CD4-positive, alpha-beta T cell treated with Interleukin-6 for 4 hours (primary cell): ENCODE measurements around the gene SSPN.

Source experiments
- DNase-seq: peaks from one replicate; pipeline ENCODE4 v3.0.0-alpha.2; 2020; ENCODE audit warnings: mixed read lengths

Gene SSPN

DNA sequence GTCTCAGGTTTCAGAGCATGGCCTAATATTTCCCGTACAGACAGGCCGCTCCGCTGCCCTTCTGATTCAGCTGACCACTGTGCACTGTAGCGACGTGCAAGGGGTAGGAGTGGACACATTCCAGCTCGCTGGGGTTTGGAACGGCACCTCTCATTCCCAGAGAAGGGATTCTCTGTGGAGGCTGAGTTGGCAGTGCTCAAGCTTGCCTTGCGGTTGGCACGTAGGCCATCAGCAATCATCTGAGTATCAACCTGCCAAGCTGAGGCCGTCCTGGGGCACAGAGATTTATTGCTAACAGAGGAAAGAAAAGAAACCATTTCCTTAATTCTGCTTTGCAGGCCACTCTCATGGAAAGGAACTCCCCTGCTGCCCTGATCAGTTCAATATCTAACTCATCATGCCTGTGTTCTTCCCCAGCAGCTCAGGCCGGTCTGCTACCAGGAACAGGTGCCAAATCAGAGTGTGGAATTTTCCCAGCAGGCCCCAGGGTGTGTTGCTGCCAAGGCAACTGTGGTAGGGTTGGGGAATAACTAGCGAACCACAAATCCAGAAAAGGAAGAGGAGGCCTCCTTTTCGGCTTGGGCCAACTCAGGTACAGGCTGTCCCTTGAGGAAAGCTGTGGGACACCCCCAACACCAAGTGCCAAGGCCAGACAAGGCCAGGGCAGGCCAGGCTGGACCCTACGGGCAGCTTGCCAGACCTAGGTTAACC, 92.5 kb downstream of the SSPN start:
- DNase-seq: no peak

DNA sequence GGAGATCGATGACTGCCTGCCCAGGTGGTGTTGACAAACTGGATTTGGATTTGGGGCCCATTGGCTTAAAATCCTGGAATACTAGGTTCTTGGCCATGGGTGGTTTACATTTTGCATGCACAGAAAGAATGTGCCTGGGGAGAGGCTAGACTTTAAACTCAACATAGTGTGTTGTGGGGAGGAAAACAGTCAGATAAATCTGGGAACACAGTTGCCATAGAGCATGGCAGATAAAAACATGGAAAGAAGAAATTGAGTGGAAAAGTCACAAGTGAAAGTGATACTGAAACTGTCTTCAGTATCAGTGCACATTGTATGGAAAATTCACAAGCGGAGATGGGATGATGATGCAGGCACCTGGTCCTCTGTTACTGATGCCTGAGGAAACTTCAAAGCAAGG, 95.2 kb downstream of the SSPN start:
- no peak for DNase-seq

DNA sequence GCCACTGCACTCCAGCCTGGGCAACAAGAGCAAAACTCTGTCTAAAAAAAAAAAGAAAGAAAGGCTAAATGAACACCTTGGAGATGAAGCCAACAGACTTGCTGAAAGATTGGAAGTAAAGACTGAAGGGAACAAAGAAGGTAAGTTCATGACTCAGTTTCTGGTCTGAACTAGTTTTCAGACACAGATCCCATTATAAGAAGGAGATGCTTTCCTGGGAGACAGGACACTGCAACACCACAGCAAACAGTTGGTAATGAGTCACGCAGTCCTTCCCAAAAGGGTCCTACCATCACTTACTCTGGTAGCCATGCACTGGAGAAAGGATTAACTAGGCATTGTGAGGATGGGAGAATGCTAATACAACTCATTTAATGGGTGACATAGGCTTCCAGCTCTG, 97.2 kb downstream of the SSPN start:
- no peak for DNase-seq

DNA sequence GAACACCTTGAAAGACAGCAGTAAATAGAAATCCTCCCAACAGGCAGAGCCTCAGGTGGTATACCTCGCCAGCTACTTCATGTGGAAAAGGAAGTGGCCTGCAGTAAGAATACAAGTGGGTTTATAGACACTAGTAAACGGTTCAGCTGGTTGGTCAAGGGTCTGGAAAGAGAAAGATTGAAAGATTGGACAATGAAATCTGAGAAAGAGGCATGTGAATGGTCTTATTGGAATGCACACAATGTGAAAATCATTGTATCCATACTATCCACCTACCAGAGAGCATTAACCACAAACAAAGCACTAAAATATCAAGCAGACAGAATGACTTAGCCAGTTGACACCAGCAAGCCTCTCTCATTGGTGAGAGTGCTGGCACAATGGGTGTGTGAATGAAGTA, 98.2 kb downstream of the SSPN start:
- no peak for DNase-seq

DNA sequence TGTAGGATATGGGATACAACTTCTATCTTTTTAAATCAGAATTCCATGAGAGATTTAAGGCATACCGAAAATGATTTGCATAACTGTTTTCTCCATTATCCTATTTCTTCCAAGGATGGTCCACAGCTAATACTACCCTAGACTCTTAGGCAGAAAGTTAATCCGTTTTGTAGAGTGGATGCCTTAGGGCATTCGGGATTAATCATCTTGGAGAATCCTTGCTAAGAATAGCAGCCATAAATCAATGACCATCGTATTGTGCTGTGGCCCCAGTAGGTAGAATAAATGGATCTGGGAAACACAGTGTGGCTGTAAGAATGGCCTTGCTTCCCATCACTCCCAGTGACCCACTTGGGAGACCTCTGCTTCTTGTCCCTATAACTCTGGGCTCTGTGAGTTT, 99.6 kb downstream of the SSPN start:
- no peak for DNase-seq

DNA sequence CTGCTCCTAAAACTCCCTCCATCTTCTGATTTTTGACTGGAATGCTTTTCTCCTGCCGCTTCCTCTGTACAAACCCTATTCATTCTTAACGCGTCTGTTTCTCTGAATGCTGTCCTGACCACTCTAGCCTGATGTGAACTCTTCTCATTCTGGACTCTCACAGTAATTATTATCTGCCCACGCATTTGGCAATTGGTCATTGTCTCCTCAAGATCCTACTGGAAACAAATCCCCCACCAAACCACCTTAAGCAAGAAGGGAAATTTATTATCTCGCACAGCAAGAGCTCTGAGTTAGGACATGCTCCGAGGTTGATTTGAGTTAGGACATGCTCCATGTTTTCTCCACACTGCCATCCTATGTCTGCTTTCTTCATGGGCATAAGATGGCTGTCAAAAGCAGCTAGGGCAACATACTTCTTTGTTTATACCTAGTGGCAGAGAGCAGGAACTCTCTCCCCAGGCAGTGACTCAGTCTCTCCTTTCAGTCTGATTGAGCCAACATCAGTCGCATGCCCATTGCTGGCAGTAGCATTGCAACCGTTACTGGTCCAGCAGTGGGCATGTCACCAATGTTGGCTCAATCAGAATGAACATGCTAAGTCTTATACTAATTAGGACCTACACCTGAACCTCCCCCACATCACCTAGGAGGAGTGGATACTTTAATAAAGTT, 102.2 kb downstream of the SSPN start:
- no peak for DNase-seq

DNA sequence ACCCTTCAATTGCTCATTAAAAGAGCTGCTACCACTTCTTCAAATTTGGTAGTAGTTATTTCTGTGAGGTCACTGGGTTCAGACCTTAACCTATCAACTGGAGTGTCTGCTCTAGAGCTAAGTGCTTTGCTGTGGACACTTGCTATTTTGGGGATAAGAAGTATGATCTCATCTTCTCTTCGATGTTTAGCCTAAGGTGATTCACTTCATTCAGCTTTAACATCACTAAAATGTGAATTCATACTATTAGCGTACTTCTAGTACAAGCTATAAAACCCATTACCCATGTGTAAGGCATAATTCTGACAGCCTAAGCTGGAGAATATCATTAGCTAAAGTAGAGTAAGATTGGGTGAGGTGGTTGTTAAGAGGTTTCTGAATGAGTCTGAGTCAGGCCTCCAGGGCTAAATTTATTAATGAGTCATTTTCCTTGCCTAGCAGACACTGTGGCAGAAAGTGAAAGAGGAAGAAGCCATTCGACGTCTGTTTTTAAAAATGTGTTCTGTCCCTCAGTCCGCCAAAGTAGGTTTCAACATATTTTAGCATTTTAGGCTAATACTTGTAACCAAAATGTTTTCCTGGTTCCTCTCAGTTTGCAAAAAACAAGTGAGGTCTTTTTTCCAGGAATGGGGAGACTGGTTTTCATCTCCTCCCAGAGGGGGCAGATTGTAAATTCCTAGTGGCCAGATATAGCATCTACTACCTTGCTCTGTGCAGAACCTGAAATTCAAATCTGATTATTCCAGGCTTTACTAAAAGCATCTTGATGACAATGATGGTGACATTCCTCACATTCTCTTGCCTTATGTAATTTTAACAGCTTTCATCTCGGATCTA, 103.6 kb downstream of the SSPN start:
- DNase-seq: no peak

DNA sequence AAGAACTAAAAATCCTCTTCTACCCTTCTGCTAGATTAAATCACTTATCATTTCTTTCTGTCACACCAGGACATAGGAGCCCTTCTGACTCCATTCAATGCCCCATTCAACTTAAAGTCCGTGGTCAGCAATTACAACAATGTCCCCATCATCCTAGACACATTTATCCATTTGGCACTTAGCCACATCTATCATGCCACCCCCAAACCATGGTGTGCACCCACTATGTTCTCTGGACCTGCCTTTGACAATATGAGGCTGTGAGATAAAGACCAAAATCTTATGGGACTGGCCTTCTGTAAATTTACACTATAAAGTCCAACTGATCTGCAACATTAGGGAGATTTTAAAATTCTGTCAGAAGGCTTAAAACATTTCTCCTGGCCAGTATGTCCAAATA, 104.4 kb downstream of the SSPN start:
- no peak for DNase-seq
